ENCODE results near the gene PSTK.

Gene PSTK

GRCh38 chr10:122980209-122981065, at the start of gene PSTK:
PSTK (plus strand) TSS chr10:122980401; CDS start chr10:122980480, 79 bp downstream.
- peak; percentile 74 for DNase-seq (ENCODE audit: low read depth)
- peak within 1 kb of the TSS; percentile 78 for H3K4me3 ChIP-seq (ENCODE audit: low read depth, low read length)
- TF ChIP-seq, protein P1, sequence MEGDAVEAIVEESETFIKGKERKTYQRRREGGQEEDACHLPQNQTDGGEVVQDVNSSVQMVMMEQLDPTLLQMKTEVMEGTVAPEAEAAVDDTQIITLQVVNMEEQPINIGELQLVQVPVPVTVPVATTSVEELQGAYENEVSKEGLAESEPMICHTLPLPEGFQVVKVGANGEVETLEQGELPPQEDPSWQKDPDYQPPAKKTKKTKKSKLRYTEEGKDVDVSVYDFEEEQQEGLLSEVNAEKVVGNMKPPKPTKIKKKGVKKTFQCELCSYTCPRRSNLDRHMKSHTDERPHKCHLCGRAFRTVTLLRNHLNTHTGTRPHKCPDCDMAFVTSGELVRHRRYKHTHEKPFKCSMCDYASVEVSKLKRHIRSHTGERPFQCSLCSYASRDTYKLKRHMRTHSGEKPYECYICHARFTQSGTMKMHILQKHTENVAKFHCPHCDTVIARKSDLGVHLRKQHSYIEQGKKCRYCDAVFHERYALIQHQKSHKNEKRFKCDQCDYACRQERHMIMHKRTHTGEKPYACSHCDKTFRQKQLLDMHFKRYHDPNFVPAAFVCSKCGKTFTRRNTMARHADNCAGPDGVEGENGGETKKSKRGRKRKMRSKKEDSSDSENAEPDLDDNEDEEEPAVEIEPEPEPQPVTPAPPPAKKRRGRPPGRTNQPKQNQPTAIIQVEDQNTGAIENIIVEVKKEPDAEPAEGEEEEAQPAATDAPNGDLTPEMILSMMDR (IDR thresholded peaks at IDR 0.05; ENCODE audit: low read depth, low read length, missing control alignments) = peak; percentile 99

DNA sequence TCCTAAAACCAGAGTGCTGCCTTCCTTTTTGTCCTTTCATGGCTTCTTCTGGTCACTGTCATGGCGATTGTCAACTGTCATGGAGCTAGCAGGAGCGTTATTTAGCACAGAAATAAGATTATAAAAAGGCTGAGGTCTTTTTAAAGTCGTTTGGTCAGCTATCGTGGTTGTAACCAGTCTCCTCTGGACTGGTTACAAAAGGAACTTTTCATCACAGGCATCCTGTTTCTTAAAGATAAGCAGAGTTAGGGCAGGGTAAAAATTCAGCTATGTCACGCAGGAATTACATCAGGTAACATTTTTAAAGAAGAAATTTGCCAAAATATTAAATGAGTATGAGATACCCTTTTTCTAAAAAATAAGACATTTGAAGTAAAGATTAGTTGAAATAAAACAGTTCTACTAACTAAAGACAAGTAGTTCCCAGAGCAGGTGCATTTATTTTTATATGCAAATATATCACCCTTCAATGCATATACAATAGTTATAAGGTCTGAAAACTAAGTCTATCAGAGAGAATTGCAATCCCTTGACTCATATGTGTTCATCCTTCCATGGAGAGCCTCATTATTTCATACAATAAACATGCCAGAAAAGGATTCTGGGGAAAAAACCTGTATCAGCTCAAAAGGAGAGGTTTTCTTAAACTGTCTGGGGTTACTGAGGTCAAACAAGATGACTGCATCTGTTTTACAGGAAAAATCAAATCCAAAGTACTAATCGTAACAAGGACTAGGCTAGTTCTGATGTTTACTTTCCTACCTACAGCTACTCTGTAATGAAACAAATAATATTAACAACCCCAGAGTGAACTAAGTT, 48.9 kb upstream of the PSTK start:
- TF ChIP-seq, protein P1 (IDR thresholded peaks at IDR 0.05; ENCODE audit: low read depth, low read length, missing control alignments) = no peak
- DNase-seq (ENCODE audit: low read depth) = no peak
- H3K4me3 ChIP-seq (ENCODE audit: low read depth, low read length) = no peak overlapping the region

- TF ChIP-seq, protein P1 (IDR thresholded peaks at IDR 0.05; ENCODE audit: low read depth, low read length, missing control alignments) = no peak
Observed at GRCh38 chr10:122939133-122939855, 40.9 kb upstream of the PSTK start.

GRCh38 chr10:122939856-122940543, 40.2 kb upstream of the PSTK start:
- H3K4me3 ChIP-seq (ENCODE audit: low read depth, low read length) = no peak overlapping the region
- DNase-seq (ENCODE audit: low read depth) = no peak
- TF ChIP-seq, protein P1 (IDR thresholded peaks at IDR 0.05; ENCODE audit: low read depth, low read length, missing control alignments) = no peak

More at GRCh38 chr10:122939133-122939855, 40.9 kb upstream of the PSTK start:
- no peak for DNase-seq (ENCODE audit: low read depth)
- no peak overlapping the region for H3K4me3 ChIP-seq (ENCODE audit: low read depth, low read length)

GRCh38 chr10:122949296-122949695, 30.9 kb upstream of the PSTK start:
- DNase-seq (ENCODE audit: low read depth) = no peak
- H3K4me3 ChIP-seq (ENCODE audit: low read depth, low read length) = no peak overlapping the region
- TF ChIP-seq, protein P1 (IDR thresholded peaks at IDR 0.05; ENCODE audit: low read depth, low read length, missing control alignments) = no peak

All from GM12864 (cell line).